H1 (cell line): ENCODE measurements around the gene TRIM10. TPM values are rescaled to one million over a fixed set of nuclear protein-coding genes. Genes with fewer than 3 reads are reported as not detected.

Source experiments
- CTCF ChIA-PET: fragments of 300-600 bp; sonication (Branson Sonifier 250); formaldehyde crosslinking; loops from one replicate; lab custom pipeline; 2021; ENCODE audit not compliant: partially characterized antibody; lab: Charles Lee
- POLR2A ChIA-PET: fragments of 300-600 bp; sonication (Branson Sonifier 250); formaldehyde crosslinking; loops from one replicate; lab custom pipeline; 2021; ENCODE audit warnings: inconsistent platforms; ENCODE audit not compliant: partially characterized antibody; lab: Charles Lee
- DNase-seq, 2 experiments: peaks; one replicate each; pipeline versions ENCODE4 v3.0.0 to v3.0.0-alpha.2; 2010 to 2022; ENCODE audit warnings: low spot score in 2 of 2, low read depth in 1 of 2, mixed read lengths in 1 of 2
- FAIRE-seq: peaks from 2 replicates; lab custom pipeline; 2011; peaks lifted over from hg19 to GRCh38; lab: Jason Lieb, UNC
- H2AFZ ChIP-seq: 2 replicates; pipeline ENCODE4 v1.8.1; 2012; ENCODE audit warnings: low read length, inconsistent platforms
- H2AK5ac ChIP-seq: 2 replicates; pipeline ENCODE4 v1.6.1; 2013; ENCODE audit warnings: low read depth, low read length
- H2BK120ac ChIP-seq: replicated peaks from 2 replicates; pipeline ENCODE3; 2013; ENCODE audit warnings: low read depth, low read length, inconsistent platforms
- H2BK12ac ChIP-seq: 2 replicates; pipeline ENCODE4 v1.6.1; 2013; ENCODE audit warnings: low read depth, low read length
- H2BK15ac ChIP-seq: 2 replicates; pipeline ENCODE4 v1.6.1; 2013; ENCODE audit warnings: low read length
- H2BK20ac ChIP-seq: 2 replicates; pipeline ENCODE4 v1.6.1; 2013; ENCODE audit warnings: low read length
- H2BK5ac ChIP-seq: 2 replicates; pipeline ENCODE4 v1.6.1; 2013; ENCODE audit warnings: low read depth, low read length
- H3K14ac ChIP-seq: 2 replicates; pipeline ENCODE4 v1.6.1; 2013; ENCODE audit warnings: inconsistent platforms; ENCODE audit not compliant: insufficient read length
- H3K18ac ChIP-seq: 2 replicates; pipeline ENCODE4 v1.6.1; 2013; ENCODE audit warnings: low read length; ENCODE audit errors: extremely low read depth
- H3K23ac ChIP-seq: 2 replicates; pipeline ENCODE4 v1.6.1; 2013; ENCODE audit warnings: inconsistent platforms; ENCODE audit not compliant: insufficient read length
- H3K23me2 ChIP-seq: 2 replicates; pipeline ENCODE4 v1.6.1; 2013; ENCODE audit warnings: low read depth, low read length
- H3K27ac ChIP-seq: 2 replicates; pipeline ENCODE4 v1.6.1; 2011; ENCODE audit warnings: low read depth, low read length, inconsistent platforms
- H3K27me3 ChIP-seq, 4 experiments: replicated peaks in 1 of 4; 1 replicate in 1 of 4; 2 replicates in 3 of 4; pipeline versions ENCODE4 v1.6.1 to v1.8.1; 2011 to 2013; ENCODE audit warnings: low read length in 3 of 4, mild to moderate bottlenecking in 3 of 4, inconsistent platforms in 2 of 4, mixed read lengths in 2 of 4, moderate library complexity in 1 of 4; ENCODE audit not compliant: control insufficient read depth in 3 of 4, insufficient read depth in 3 of 4; ENCODE audit errors: extremely low read depth in 1 of 4
- H3K36me3 ChIP-seq, 4 experiments: 2 replicates each; pipeline versions ENCODE4 v1.6.1 to v1.8.1; 2011 to 2013; ENCODE audit warnings: mild to moderate bottlenecking in 4 of 4, low read length in 3 of 4, moderate library complexity in 2 of 4, control low read depth in 1 of 4, inconsistent platforms in 1 of 4; ENCODE audit not compliant: insufficient read depth in 4 of 4, control insufficient read depth in 2 of 4
- H3K4ac ChIP-seq: replicated peaks from 2 replicates; pipeline ENCODE3; 2013; ENCODE audit warnings: low read length, low read depth, mixed read lengths, inconsistent platforms; ENCODE audit not compliant: insufficient read length
- H3K4me1 ChIP-seq, 4 experiments: replicated peaks in 1 of 4; 1 replicate in 1 of 4; 2 replicates in 3 of 4; pipeline versions ENCODE4 v1.6.1 to v1.8.1; 2011 to 2013; ENCODE audit warnings: low read length in 3 of 4, inconsistent platforms in 2 of 4, mixed read lengths in 1 of 4; ENCODE audit not compliant: insufficient read depth in 4 of 4, control insufficient read depth in 3 of 4
- H3K4me2 ChIP-seq, 2 experiments: 2 replicates each; pipeline versions ENCODE4 v1.6.1 to v1.8.1; 2011 to 2013; ENCODE audit warnings: low read depth in 2 of 2, low read length in 2 of 2, control low read depth in 1 of 2, inconsistent platforms in 1 of 2, mild to moderate bottlenecking in 1 of 2; ENCODE audit not compliant: insufficient read depth in 1 of 2
- H3K4me3 ChIP-seq, 4 experiments: fragments of 200-600, 300-600 bp in 1 of 4; sonication (generic), shearing (Covaris generic), sonication (Bioruptor Twin) in 1 of 4; 2 replicates each; pipeline versions ENCODE4 v1.5.1 to v1.8.1; 2011 to 2016; ENCODE audit warnings: low read length in 4 of 4, low read depth in 3 of 4, control low read depth in 2 of 4, inconsistent platforms in 2 of 4, mild to moderate bottlenecking in 2 of 4, mixed read lengths in 1 of 4, moderate library complexity in 1 of 4; ENCODE audit not compliant: insufficient read depth in 2 of 4; ENCODE audit errors: extremely low read depth in 1 of 4
- H3K56ac ChIP-seq: replicated peaks from 2 replicates; pipeline ENCODE3; 2013; ENCODE audit warnings: low read depth, mild to moderate bottlenecking, mixed read lengths, low read length, inconsistent platforms; ENCODE audit not compliant: insufficient read length
- H3K79me1 ChIP-seq: 2 replicates; pipeline ENCODE4 v1.6.1; 2013; ENCODE audit warnings: low read depth, low read length, control low read depth
- H3K79me2 ChIP-seq, 2 experiments: 2 replicates each; pipeline versions ENCODE4 v1.6.1 to v1.8.1; 2012 to 2013; ENCODE audit warnings: low read length in 2 of 2, mild to moderate bottlenecking in 2 of 2, inconsistent platforms in 1 of 2; ENCODE audit not compliant: insufficient read depth in 2 of 2, control insufficient read depth in 1 of 2
- H3K9ac ChIP-seq, 4 experiments: replicated peaks in 1 of 4; 1 replicate in 1 of 4; 2 replicates in 3 of 4; pipeline versions ENCODE4 v1.6.1 to v1.8.1; 2011 to 2013; ENCODE audit warnings: low read depth in 3 of 4, low read length in 3 of 4, control low read depth in 2 of 4, mild to moderate bottlenecking in 2 of 4, moderate library complexity in 2 of 4, inconsistent platforms in 1 of 4; ENCODE audit errors: extremely low read depth in 1 of 4
- H3K9me3 ChIP-seq, 2 experiments: 2 replicates each; pipeline versions ENCODE4 v1.6.1 to v1.8.1; 2012 to 2013; ENCODE audit warnings: mild to moderate bottlenecking in 2 of 2, moderate library complexity in 2 of 2, control low read depth in 1 of 2, inconsistent platforms in 1 of 2, low read depth in 1 of 2, low read length in 1 of 2, mixed read lengths in 1 of 2; ENCODE audit not compliant: insufficient read depth in 2 of 2
- H4K20me1 ChIP-seq, 2 experiments: replicated peaks in 1 of 2; 2 replicates each; pipeline versions ENCODE3 to v1.8.1; 2011 to 2013; ENCODE audit warnings: inconsistent platforms in 2 of 2, low read length in 2 of 2, mild to moderate bottlenecking in 1 of 2; ENCODE audit not compliant: insufficient read depth in 2 of 2, control insufficient read depth in 1 of 2
- H4K5ac ChIP-seq: 2 replicates; pipeline ENCODE4 v1.6.1; 2013; ENCODE audit warnings: low read length, low read depth, mixed read lengths, inconsistent platforms; ENCODE audit not compliant: insufficient read length
- H4K8ac ChIP-seq: 2 replicates; pipeline ENCODE4 v1.8.0; 2013; ENCODE audit warnings: mild to moderate bottlenecking, moderate library complexity, low read length, inconsistent platforms; ENCODE audit not compliant: insufficient read depth; ENCODE audit errors: extremely low read depth
- H4K91ac ChIP-seq: replicated peaks from 2 replicates; pipeline ENCODE3; 2013; ENCODE audit warnings: low read length, mixed read lengths, inconsistent platforms; ENCODE audit not compliant: insufficient read length
- CBX8 ChIP-seq: fragments of 300-800, 300-1000 bp; sonication (generic); IDR thresholded peaks from 2 replicates; pipeline ENCODE4 v1.7.1; 2016; ENCODE audit warnings: low read depth, low read length, borderline replicate concordance
- CTBP2 ChIP-seq: IDR thresholded peaks from 2 replicates; pipeline ENCODE4 v1.7.0; 2011; ENCODE audit warnings: borderline replicate concordance, mild to moderate bottlenecking, moderate library complexity, mixed read lengths, low read length; ENCODE audit not compliant: insufficient read depth, insufficient read length
- HDAC2 ChIP-seq, 2 experiments: fragments of 300-600 bp in 1 of 2; sonication (generic) in 1 of 2; IDR thresholded peaks; 2 replicates each; pipeline ENCODE4 v1.6.1; 2011 to 2012; ENCODE audit warnings: low read depth in 2 of 2, low read length in 2 of 2, mild to moderate bottlenecking in 2 of 2, moderate library complexity in 2 of 2, borderline replicate concordance in 1 of 2, inconsistent platforms in 1 of 2
- MAFK ChIP-seq: IDR thresholded peaks from 2 replicates; pipeline ENCODE4 v1.6.1; 2012; ENCODE audit warnings: low read depth, mild to moderate bottlenecking, improper control_type of control experiment, low read length
- PHF8 ChIP-seq: fragments of 200-600 bp; sonication (generic); conservative IDR thresholded peaks from 2 replicates; pipeline ENCODE4 v1.7.1; 2012; ENCODE audit warnings: low read depth, mild to moderate bottlenecking, inconsistent platforms, low read length, moderate library complexity
- POLR2AphosphoS5 ChIP-seq: IDR thresholded peaks from 2 replicates; pipeline ENCODE4 v1.6.1; 2011; ENCODE audit warnings: low read depth, low read length
- SUZ12 ChIP-seq: fragments of 200-600 bp; sonication (generic); IDR thresholded peaks from 2 replicates; pipeline ENCODE4 v1.6.1; 2012; ENCODE audit warnings: mild to moderate bottlenecking, inconsistent platforms, low read length, moderate library complexity, mixed read lengths
- TBP ChIP-seq: IDR thresholded peaks from 2 replicates; pipeline ENCODE4 v1.6.1; 2011; ENCODE audit warnings: low read depth, low read length, improper control_type of control experiment
- WGBS, 2 experiments: shearing (Covaris generic) in 1 of 2; methylation state at CpG; one replicate each; pipeline versions ENCODE4 v1.1.6 to v1.1.7; 2013 to 2015; ENCODE audit warnings: low lambda C conversion rate in 2 of 2, mixed read lengths in 2 of 2, inconsistent platforms in 1 of 2, low coverage in 1 of 2, missing lambda C conversion rate in 1 of 2; ENCODE audit not compliant: insufficient replicate concordance in 2 of 2, insufficient coverage in 1 of 2, insufficient read length in 1 of 2; ENCODE audit errors: extremely low coverage in 1 of 2, missing lambda C conversion rate in 1 of 2; 5-methylcytosine and 5-hydroxymethylcytosine counted together
- polyA plus RNA-seq, 7 experiments: library from polyadenylated mRNA; depleted of rRNA in 3 of 7; stranded (reverse) in 5 of 7; unstranded in 2 of 7; fragments of >200 nt in 5 of 7; fragments of 200-250 nt in 2 of 7; gene quantifications; 1 replicate in 5 of 7; 2 replicates in 1 of 7; 4 replicates in 1 of 7; pipeline versions ENCODE4 v1.2.1 to v1.2.3, GENCODE V29; 2011 to 2013; ENCODE audit warnings: missing spikeins in 2 of 7, mixed read lengths in 2 of 7
- total RNA-seq: library from RNA; stranded (reverse); fragmentation: NEBNext Ultra II Directional; extraction: Animal tissue kit (Norgen Biotek cat#: 25700); gene quantifications from 2 replicates; pipeline ENCODE4 v1.2.1, GENCODE V29; 2021

Gene TRIM10
- total and polyA plus RNA-seq, 2 of the 8 experiments (the other 6 are each of a cell fraction or from before 2014, with no cell fraction given): 0.06 TPM; not detected in 1

DNA sequence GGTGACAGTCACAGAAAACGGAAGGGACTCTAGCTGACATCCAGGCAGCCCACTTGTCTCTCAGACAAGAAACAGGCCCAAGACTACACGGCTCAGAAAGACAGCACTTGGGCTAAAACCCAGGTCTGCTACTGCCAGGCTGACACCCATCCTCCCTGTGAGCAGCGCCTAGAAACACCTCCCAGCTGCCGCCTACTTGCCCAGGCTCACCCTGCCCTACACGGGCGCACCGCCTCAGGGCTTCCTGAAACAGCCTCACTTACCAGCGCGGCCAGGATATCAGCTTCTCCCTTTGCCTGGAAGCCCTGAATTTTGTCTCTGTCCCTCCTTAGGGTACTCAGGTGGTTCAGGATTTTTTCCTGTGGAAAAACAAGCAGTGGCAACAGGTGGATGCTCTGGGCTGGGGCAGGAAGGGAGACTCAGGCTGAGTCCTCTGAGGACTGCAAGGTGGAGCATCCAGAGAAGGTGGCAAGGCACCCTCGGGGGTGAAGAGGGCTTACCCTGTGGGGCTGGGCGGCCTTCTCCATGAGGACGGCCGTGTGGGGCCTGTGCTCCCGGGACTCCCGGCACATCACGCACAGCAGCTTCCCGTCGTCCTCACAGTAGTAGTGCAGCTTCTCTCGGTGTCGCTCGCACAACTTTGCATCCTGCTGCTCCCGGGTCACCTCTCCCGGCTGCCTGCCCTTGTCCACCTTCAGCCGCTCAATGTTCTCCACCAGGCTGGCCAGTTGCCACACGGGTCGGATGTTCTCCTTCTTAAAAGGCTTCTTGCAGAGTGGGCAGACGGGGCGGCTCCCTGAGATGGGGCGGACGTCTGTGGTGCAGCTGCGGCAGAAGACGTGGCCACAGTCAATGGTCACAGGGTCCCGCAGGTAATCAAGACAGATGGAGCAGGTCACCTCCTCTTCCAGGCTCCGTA is 37.4 kb upstream of the TRIM10 start:
- peaks cover 12 to 39% (median 28%) of the 10 kb centered on the region in 4 experiments; a peak in 7 of 8 replicates for H3K36me3 ChIP-seq
- H2AK5ac ChIP-seq: no peak overlapping the region
- H3K23ac ChIP-seq: no peak overlapping the region
- no peak overlapping the region for H2AFZ ChIP-seq
- ChIA-PET CTCF (interaction anchor here (0.8 to 1.1 kb wide), 3 partner anchors 10 to 40 kb away, joined by 3 read pairs; no protein-coding TSS in a partner anchor), POLR2A (interaction anchor here (0.9 to 3.8 kb wide), 2 partner anchors 8 to 9 kb away, joined by 3 to 18 read pairs; no protein-coding TSS in a partner anchor)
- H3K23me2 ChIP-seq: no peaks in the 10 kb centered on the region
- no peak overlapping the region for H3K4me3 ChIP-seq
- no peak overlapping the region for H4K91ac ChIP-seq
- H3K4me1 ChIP-seq: peaks cover 0 to 6% (median 3%) of the 10 kb centered on the region in 4 experiments; a peak in 2 of 7 replicates
- peaks cover 6 to 11% of the 10 kb centered on the region in 2 experiments for H4K20me1 ChIP-seq
- no peak overlapping the region for H2BK12ac ChIP-seq
- H4K8ac ChIP-seq: no peak overlapping the region
- FAIRE-seq (no peak), DNase-seq (no peak)
- H2BK5ac ChIP-seq: no peak overlapping the region
- H3K4ac ChIP-seq: no peak overlapping the region
- no peak overlapping the region for H3K27ac ChIP-seq
- no peak overlapping the region for H3K56ac ChIP-seq
- no peak overlapping the region for H2BK15ac ChIP-seq
- no peak overlapping the region for H3K9ac ChIP-seq
- H2BK20ac ChIP-seq: no peak overlapping the region
- no peak overlapping the region for H2BK120ac ChIP-seq
- H3K9me3 ChIP-seq: no peaks in the 10 kb centered on the region
- H3K79me2 ChIP-seq: peaks cover 0 to 6% of the 10 kb centered on the region in 2 experiments; a peak in 1 of 4 replicates
- no peak overlapping the region for H3K14ac ChIP-seq
- no peak overlapping the region for H3K4me2 ChIP-seq
- H3K18ac ChIP-seq: no peak overlapping the region
- H4K5ac ChIP-seq: no peak overlapping the region
- no peaks in the 10 kb centered on the region; the same call in 1 of the 2 replicates for H3K79me1 ChIP-seq
- no peaks in the 10 kb centered on the region for H3K27me3 ChIP-seq
- 92% methylated on average over 34 of the region's 34 CpGs; no CpG with 5 or more reads in 1 of the 2 experiments for WGBS, 2 experiments
- TF ChIP-seq TBP (no peak), HDAC2 (IDR thresholded peaks at IDR 0.05; ENCODE audit: borderline replicate concordance in 1 of 2, low read depth in 2 of 2, low read length in 2 of 2) (no peak), POLR2AphosphoS5 (no peak), CTBP2 (no peak), PHF8 (no peak), CBX8 (no peak), MAFK (no peak), SUZ12 (no peak)
